Adrenal gland (tissue), 12 donors: Measurements from ENCODE around the gene MLXIPL. TPM values are rescaled to one million over a fixed set of nuclear protein-coding genes. Genes with fewer than 3 reads are reported as not detected.

ENCODE experiments used
- DNase-seq, 7 donors: peaks; one replicate each; pipeline ENCODE4 v3.0.0-alpha.2; 2019 to 2020
- H3K27ac ChIP-seq, 5 donors: fragments of 200-600 bp; sonication (generic) in 4 of 5; 1 replicate in 3 of 5; 2 replicates in 2 of 5; pipeline versions ENCODE4 v1.5.1 to v1.8.0; 2016 to 2020; ENCODE audit warnings: mild to moderate bottlenecking in 1 of 5
- H3K27me3 ChIP-seq: fragments of 200-600 bp; 2 replicates; pipeline ENCODE4 v1.8.0; 2021
- H3K36me3 ChIP-seq, 2 donors: fragments of 200-600 bp; replicated peaks in 1 of 2; 1 replicate in 1 of 2; 2 replicates in 1 of 2; pipeline versions ENCODE4 v1.5.1 to v1.8.0; 2018 to 2022
- H3K4me1 ChIP-seq, 2 donors: fragments of 200-600 bp; replicated peaks in 1 of 2; 1 replicate in 1 of 2; 2 replicates in 1 of 2; pipeline versions ENCODE4 v1.5.1 to v1.8.0; 2018 to 2021
- H3K4me3 ChIP-seq, 4 donors: fragments of 200-600 bp; sonication (generic) in 3 of 4; one replicate each; pipeline ENCODE4 v1.5.1; 2016 to 2018
- H3K9me3 ChIP-seq, 3 donors: fragments of 200-600 bp; sonication (generic) in 1 of 3; replicated peaks in 1 of 3; 1 replicate in 2 of 3; 2 replicates in 1 of 3; pipeline versions ENCODE4 v1.5.1 to v1.8.0; 2016 to 2021
- POLR2A ChIP-seq, 2 donors: fragments of 450-650 bp; IDR thresholded peaks; one replicate each; pipeline ENCODE4 v1.6.1; 2017; ENCODE audit warnings: antibody characterized with exemption in 2 of 2, mild to moderate bottlenecking in 2 of 2, moderate library complexity in 1 of 2
- WGBS, 4 donors: extraction: QIAGEN DNeasy Blood & Tissue Kit in 2 of 4; methylation state at CpG; one replicate each; pipeline versions ENCODE4 v1.1.5 to v1.1.7; 2013 to 2017; 5-methylcytosine and 5-hydroxymethylcytosine counted together
- intact Hi-C, 2 donors: fragments of 100-400 bp; cut with DNase I; formaldehyde crosslinking; loops; one replicate each; pipeline versions ENCODE4 v1.14.1 to v1.15.0; 2022 to 2023
- polyA plus RNA-seq, 3 donors: library from polyadenylated mRNA; stranded (reverse); fragments of 200-250 nt in 2 of 3; fragments of 350-450 nt in 1 of 3; fragmentation: Illumina TruSeq in 1 of 3; extraction: RNeasy Lipid Tissue Mini Kit (QIAGEN cat#74804) in 1 of 3; gene quantifications; one replicate each; pipeline ENCODE4 v1.2.3, GENCODE V29; 2013 to 2014
- total RNA-seq, 9 donors: library from RNA; depleted of rRNA in 4 of 9; stranded (reverse); fragments of >200 nt in 4 of 9; fragments of 120-200 nt in 1 of 9; fragmentation: NEBNext Ultra II Directional in 1 of 9; extraction: Animal tissue kit (Norgen Biotek cat#: 25700) in 1 of 9; gene quantifications; one replicate each; pipeline versions ENCODE4 v1.1.0 to v1.2.4, GENCODE V29; 2013 to 2023
- TF ChIP-seq, protein P1 (sequence below), 6 experiments: fragments of 450-650 bp in 4 of 6; fragments of 200-600 bp in 2 of 6; sonication (generic) in 1 of 6; IDR thresholded peaks; 1 replicate in 5 of 6; 2 replicates in 1 of 6; pipeline versions ENCODE4 v1.5.1 to v1.8.0; 2016 to 2021; ENCODE audit warnings: antibody characterized with exemption in 6 of 6, mild to moderate bottlenecking in 2 of 6, moderate library complexity in 1 of 6
- donor health status: healthy with polysubstance abuse.
- donor health status: Bipolar disorder and iron deficiency.
- donor health status: DM: yes; HTN: yes; CAD: no.
- donor health status: DM: no; HTN: no; CAD: no.
- donor health status: DM: no; HTN: no; CAD: no.
- donor health status: DM: yes; HTN: yes; CAD: no.

The MLXIPL gene
- total and polyA plus RNA-seq, 12 donors, result under 0.01 to 586 (median 62.7) TPM

DNA sequence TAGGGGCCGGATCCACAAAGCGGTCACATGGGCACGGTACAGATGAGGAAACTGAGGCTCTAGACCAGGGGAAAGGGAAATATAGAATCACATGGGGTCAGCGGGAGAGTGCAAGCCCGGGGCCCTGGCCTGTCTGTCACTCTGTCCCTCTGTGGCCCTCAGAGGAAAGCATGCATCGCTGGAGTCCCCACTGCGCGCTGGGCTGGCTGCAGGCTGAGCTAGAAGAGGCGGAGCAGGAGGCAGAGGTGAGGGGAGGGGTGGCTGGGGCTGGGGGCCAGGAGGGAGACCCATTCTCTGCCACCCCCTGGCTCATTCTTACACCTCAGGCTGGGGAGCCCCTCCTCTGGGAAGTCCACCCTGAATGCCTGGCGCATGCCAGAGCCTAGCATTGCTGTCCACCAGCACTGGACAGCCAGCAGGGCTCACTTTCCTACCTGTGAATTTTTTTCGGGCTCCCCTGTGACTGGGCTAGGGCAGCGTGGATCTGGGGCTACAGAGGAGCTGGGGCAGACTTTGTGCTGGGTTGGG lies 45.6 kb upstream of the MLXIPL start:
- Histone ChIP-seq H3K27ac (no peak overlapping the region), H3K4me3 (no peak overlapping the region), H3K4me1 (no peaks in the 10 kb centered on the region), H3K36me3 (no peaks in the 10 kb centered on the region), H3K9me3 (no peaks in the 10 kb centered on the region), H3K27me3 (no peaks in the 10 kb centered on the region)
- intact Hi-C loops, result loop anchor here (5.0 kb wide), 1 partner anchor 63 kb away; no protein-coding TSS in a partner anchor
- 80 to 90% (median 85%) methylated on average over 10 to 12 of the region's 12 CpGs for WGBS, 4 donors
- TF ChIP-seq POLR2A (IDR thresholded peaks at IDR 0.05), result no peak
- TF ChIP-seq, protein P1, sequence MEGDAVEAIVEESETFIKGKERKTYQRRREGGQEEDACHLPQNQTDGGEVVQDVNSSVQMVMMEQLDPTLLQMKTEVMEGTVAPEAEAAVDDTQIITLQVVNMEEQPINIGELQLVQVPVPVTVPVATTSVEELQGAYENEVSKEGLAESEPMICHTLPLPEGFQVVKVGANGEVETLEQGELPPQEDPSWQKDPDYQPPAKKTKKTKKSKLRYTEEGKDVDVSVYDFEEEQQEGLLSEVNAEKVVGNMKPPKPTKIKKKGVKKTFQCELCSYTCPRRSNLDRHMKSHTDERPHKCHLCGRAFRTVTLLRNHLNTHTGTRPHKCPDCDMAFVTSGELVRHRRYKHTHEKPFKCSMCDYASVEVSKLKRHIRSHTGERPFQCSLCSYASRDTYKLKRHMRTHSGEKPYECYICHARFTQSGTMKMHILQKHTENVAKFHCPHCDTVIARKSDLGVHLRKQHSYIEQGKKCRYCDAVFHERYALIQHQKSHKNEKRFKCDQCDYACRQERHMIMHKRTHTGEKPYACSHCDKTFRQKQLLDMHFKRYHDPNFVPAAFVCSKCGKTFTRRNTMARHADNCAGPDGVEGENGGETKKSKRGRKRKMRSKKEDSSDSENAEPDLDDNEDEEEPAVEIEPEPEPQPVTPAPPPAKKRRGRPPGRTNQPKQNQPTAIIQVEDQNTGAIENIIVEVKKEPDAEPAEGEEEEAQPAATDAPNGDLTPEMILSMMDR (IDR thresholded peaks at IDR 0.05), result no peak
- no peak for DNase-seq

DNA sequence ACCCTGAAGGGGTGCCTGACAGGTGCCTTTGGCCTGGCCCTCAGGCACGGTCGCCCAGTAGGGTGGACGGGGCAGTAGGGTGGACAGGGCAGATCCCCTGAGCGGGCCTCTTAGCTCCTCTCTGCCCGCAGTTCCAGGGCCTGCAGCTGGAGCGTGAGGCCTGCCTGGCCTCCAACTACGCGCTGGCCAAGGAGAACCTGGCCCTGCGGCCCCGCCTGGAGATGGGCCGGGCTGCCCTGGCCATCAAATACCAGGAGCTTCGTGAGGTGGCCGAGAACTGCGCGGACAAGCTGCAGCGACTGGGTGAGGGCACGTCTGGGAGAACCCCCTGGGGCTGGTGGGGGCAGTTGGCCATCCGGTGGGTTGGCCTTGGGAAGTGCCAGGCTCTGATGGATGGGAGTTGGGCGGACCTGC lies 45.0 kb upstream of the MLXIPL start:
- H3K27ac ChIP-seq, result no peak overlapping the region
- WGBS, 4 donors, result 60 to 100% (median 62%) methylated on average over 1 to 19 of the region's 19 CpGs
- H3K27me3 ChIP-seq, result no peaks in the 10 kb centered on the region
- TF ChIP-seq, protein P1 (IDR thresholded peaks at IDR 0.05), result no peak
- TF ChIP-seq POLR2A (IDR thresholded peaks at IDR 0.05), result no peak
- no peaks in the 10 kb centered on the region for H3K36me3 ChIP-seq
- no peaks in the 10 kb centered on the region for H3K4me1 ChIP-seq
- no peaks in the 10 kb centered on the region for H3K9me3 ChIP-seq
- H3K4me3 ChIP-seq, result no peak overlapping the region
- intact Hi-C loops, result loop anchor here (5.0 kb wide), 1 partner anchor 62 kb away; no protein-coding TSS in a partner anchor
- DNase-seq, result no peak

DNA sequence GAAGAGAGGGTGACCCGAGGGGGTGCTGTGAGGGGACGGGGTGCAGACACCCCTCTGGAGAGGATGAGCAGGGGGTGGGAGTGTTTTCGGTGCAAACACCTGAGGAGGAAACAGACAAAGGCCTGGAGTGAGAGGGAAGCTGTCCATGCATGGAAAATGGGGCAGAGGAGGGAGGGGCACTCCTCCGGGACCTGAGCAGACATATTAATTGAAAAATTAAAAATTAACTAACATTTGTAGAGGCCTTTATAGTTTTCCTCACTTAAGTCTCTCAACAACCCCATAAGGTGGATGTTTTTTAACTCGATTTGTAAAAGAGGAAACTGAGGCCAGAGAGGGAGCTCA lies 44.5 kb upstream of the MLXIPL start:
- no peak for DNase-seq
- Histone ChIP-seq H3K36me3 (no peaks in the 10 kb centered on the region), H3K27me3 (no peaks in the 10 kb centered on the region), H3K27ac (no peak overlapping the region), H3K4me3 (peak overlapping the region in 1 of 4 donors; percentile 71), H3K9me3 (no peaks in the 10 kb centered on the region), H3K4me1 (no peaks in the 10 kb centered on the region)
- intact Hi-C loops, result loop anchor here (5.0 kb wide), 1 partner anchor 62 kb away; no protein-coding TSS in a partner anchor
- WGBS, 4 donors, result 34 to 52% (median 41%) methylated on average over 5 of the region's 5 CpGs
- TF ChIP-seq POLR2A (IDR thresholded peaks at IDR 0.05), result no peak
- TF ChIP-seq, protein P1 (IDR thresholded peaks at IDR 0.05), result no peak

DNA sequence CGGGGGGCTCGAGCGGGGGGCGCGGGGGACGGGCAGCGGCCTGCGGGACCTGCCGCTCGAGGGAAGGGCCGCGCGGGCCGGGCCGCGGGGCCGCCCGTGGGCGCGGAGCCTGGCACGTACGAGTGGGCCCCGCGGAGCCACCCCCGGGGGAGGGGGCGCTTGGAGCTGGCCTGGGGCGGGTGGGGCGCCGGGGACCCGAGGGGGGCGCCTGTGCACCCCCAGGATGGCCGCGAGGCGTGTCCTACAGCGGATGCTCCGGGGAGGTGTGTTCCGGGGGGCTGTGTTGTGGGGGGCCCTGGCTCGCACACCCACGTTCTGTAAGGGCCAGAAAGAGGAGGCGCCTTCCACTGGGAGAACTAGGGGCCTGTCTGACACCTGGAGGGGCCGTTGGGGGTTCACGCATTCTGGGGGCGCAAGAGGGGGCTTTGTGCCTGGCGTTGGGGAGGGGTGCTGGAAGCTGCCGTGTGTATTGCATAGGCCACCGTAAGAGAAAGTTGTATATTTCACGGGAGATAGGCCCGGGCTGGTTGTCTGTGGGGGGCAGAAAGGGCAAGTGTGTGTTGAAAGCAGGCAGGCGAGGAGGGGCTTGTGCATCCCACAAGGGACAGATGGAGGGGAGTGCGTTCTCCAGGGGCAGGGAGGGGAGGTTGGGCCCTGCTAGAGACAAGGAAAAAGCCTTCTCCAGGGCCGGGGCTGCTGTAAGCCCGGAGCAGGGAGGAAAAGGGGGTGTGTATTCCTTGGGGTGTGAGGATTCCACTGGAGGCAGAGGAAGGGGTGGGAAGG lies 44.0 kb upstream of the MLXIPL start:
- Histone ChIP-seq H3K9me3 (no peaks in the 10 kb centered on the region), H3K4me1 (no peaks in the 10 kb centered on the region), H3K36me3 (no peaks in the 10 kb centered on the region), H3K27ac (peak overlapping the region in 1 of 5 donors; percentile 22), H3K4me3 (peak overlapping the region in 1 of 4 donors; percentile 71), H3K27me3 (no peaks in the 10 kb centered on the region)
- intact Hi-C loops, result loop anchor here (5.0 kb wide), 1 partner anchor 61 kb away; no protein-coding TSS in a partner anchor
- DNase-seq, result peak in 1 of 7 donors; percentile 33
- TF ChIP-seq POLR2A (IDR thresholded peaks at IDR 0.05), result no peak
- TF ChIP-seq, protein P1 (IDR thresholded peaks at IDR 0.05), result no peak
- WGBS, 4 donors, result 2 to 9% (median 5%) methylated on average over 12 to 52 of the region's 52 CpGs
